Measurements from ENCODE around the gene TLK2.
A peak's percentile ranks its signal among the peaks of the same experiment; 100 is the strongest.

TLK2 gene

DNA sequence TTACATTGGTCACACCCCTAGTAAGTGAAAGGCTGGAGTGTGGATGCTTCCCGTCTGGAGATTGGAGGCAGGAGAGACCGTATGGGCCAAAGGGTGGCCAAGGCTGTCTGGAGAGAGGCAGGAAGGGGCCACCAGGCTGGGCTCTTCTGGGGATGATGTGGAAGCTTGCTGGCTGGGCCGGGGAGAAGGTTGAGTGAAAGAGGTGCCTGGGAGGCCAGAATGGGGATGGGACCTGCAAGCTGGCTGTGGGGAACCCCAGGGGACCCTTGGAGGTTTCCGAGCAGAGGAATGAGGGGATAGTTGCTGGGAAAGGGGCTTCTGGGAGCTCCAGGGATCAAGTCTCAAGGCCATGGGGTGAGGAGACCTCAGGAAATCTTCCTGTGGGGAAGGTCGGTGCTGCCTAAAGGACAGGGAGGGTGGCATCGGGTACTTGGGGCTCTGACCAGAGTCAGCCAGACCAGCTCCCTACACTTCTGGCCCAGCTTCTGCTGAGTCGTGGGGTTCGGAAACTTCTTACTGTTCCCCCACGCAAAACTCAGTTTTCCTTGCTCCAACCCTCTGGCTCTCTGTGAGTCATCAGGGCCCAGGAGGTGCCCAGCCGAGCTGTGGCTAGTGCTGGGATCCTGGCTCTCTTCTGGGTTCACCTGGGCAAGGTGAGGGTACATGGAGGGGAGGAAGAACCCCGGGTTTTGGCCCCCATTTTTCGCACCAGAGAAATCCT is 151.9 kb downstream of the TLK2 start:
- no peak for DNase-seq

DNA sequence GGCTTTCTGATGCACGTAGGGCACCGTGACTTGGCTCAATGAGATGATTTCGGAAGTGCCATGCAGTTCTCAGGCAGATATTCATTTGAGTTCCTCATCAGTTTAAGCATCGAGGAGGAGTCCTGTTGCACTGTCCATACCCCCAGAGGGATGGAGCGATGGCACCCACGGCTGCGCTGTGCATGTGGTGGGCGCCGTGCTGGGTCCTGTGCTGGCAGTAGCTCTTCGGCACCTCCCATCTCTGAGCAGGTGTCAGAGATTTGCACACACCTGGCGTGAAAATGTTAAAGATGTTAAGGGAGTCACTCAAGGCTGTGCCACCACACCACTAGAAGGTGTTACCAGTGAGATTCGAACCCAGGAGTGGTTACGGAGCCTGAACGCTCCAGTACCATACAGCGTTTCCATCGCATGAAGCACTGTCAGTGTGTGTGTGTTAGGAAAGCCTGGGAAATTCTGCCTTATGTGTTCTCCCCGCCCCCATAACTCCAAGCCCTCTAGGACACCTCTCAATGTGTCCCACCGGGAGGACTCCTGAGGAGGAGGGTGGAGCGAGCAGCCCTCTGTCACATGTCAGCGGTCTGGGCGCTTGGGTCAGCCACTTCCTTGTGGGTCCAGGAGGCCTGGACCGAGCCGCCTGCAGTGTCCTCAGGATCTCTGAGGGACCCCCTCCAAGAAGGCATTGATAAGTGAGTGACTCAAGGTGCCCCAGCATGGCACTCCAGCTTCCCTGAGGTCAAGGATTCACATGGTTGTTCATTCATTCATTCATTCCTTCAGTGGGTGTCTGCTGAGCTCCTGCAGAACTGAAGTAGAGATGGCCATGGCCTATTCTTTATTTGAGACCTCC is 152.7 kb downstream of the TLK2 start:
- DNase-seq, result no peak

- DNase-seq, result no peak
Observed at GRCh38 chr17:62631936-62632924, 153.6 kb downstream of the TLK2 start.

DNA sequence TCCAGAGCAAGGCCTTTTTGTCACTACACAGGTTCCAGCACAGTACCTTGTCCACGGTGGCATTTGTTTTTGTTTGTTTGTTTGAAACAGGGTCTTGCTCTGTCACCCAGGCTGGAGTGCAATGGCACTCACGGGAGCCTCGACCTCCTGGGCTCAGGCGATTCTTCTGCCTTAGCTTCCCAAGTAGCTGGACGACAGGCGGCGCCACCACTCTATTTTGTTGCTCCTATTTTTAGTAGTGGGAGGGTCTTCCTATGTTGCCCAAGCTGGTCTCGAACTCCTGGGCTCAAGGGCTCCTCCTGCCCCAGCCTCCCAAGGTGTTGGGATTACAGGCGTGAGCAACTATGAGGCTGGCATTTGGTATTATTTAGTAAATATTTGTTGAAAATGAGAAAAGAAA is 159.2 kb downstream of the TLK2 start:
- no peak for DNase-seq

GRCh38 chr17:62641153-62641552 is 162.5 kb downstream of the TLK2 start:
- DNase-seq, result no peak

GRCh38 chr17:62641951-62642350 is 163.3 kb downstream of the TLK2 start:
- no peak for DNase-seq

- no peak for DNase-seq
Observed at GRCh38 chr17:62643496-62643895, 164.9 kb downstream of the TLK2 start.

DNA sequence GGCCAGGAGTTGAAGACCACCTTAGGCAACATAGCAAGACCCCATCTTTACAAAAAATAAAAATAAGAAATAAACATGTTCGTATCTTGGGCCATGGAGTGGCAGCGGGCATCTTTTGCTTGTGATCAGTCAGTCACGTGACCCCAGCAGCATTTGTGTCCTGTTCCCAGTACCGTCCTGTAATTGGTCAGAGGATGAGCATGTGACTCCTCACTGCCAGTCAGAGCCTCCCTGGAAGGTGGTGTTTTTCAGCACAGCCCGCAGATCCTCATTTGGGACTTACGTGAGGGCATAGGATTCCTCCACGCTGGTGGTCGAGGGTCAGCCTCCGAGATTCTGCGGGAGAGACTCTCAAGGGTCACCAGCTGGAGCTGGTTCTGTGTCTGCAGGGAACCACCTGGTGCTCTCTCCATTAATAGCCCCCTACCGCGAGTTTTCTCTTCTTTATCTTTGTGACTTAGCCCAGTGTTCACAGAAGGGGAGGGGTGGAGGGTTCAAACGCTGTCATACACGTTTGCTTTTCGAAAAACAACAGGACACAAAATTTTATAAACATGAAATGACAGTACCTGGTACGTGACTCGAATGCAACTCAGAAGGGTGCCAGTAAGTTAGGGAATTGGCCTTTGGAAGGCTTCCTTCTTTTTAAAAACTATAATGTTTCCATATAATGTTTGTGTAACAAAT is 166.0 kb downstream of the TLK2 start:
- no peak for DNase-seq

DNA sequence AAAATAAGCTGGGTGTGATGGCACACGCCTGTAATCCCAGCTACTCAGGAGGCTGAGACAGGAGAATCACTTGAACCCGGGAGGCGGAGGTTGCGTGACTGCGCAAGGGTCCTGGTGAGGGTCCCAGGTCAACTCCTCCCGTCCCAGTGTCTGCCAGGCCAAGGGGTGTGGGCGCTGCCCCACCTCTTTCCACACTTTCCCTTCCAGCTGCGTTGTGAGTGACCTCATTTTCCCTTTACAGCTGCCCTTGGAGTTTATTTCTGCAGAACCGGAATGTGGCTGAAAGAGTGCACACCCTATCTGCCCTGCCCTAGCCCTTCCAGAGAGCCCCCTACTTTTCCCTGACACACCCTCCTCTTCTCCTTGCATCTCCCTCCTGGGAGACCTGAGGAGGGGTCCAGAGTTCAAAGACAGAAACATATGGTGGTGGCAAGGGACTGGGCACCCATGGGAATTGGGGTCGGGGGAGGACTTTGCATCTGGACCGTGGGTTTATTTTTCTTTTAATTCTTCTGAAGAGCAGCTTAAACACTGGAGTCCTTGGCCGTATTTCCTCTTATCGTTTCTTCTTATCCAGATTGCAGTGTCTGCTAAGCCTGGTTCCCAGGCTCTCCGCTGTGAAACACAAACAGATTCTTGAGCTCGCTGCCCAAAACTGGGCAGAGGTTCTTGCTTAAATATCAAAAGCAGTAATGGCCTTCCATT is 169.8 kb downstream of the TLK2 start:
- DNase-seq, result no peak

GRCh38 chr17:62648956-62649294 is 170.3 kb downstream of the TLK2 start:
- no peak for DNase-seq

GRCh38 chr17:62649570-62649969 is 170.9 kb downstream of the TLK2 start:
- DNase-seq, result no peak

DNA sequence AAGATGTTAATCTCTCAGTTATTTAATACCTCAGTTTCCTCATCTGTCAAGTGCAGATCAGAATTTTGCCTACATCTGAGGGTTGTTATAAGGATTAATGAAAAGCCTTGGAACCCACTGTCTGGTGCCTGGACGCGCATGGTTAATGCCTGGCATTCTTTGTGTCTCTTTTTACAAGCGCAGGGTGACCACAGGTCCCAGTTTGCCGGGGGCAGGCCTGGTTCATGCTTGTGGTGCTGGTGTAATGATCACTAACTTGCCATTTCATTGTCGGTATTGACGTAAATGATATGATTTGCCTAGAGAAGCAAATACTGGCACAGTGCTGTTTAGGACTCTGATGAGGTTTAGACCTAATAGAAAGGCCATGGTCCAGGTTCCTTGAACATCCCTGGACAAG is 172.0 kb downstream of the TLK2 start:
- no peak for DNase-seq

DNA sequence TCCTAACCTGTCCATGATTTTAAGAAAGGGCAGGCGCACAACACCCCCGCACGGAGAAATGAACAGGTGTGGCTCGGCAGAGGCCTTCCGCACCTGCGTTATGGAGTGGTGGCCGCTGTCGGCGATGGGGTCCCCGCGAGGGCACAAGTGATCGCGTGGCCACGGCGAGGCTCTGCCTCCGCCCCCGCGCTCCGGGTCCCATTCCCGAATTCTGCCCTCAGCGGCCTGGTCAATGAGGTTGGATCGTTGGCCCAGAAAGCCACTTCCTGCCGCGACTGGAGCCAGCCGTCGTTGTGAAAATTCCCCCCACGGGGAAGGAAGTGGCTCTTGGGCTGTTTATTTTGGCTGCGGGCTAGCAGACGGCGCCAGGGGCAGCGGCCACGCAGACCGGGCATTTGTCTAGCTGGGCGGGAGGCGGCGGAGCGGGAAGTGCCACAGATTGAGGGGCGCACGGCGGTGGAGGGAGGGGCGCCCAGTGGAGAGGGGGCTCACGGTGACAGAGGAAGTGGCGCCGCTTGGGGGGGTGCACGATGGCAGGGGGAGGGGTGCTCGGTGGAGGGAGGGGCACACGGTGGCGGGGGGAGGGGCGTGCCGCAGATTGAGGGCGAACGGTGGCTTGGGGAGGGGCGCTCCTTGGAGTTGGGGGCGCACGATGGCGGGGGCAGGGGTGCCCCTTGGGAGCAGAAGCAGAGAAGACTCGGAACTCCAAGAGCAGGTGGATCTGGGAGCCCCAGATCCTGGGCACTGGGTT is 173.8 kb downstream of the TLK2 start:
- no peak for DNase-seq

DNA sequence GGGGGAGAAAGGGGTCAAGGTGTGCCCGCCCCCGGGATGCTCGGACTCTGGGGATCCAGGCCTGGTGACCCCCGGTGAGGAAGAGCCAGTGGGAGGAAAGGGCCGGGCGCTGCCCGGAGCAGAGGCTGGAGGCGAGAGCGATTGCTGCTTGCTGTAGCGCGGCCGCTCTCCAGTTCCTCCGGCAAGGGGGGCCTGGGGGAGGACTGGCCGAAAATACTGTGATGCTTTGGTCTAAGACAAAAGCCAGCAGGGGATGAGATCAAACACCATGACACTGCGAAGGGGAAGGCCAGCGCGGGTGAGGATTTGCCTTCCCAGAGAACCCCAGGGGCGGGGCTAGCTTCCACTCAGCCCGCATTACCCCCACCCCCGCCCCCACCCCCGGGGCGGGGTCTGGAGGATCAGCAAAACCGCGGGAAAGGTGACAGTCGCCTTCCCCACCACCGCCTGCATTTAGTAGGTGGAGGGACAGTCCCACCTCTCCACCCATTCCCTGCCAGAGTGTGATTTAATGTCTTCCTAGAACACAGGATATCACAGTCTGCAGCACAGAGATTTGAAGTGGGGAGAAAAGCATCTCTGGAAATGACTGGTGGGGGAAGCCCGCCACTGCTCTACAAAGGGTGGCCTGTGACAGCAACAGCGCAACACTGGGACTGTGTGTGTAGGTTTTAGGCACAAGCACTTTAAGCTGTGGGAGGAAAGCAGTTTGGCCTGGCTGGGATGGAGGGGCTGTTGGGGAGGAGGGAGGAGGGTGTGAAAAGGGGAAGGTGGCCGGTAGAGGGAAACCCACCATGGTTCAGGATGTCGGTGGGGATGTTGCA is 174.6 kb downstream of the TLK2 start:
- DNase-seq, result peak; percentile 87 to 90

GRCh38 chr17:62653826-62654761 is 175.5 kb downstream of the TLK2 start:
- DNase-seq, result no peak

DNA sequence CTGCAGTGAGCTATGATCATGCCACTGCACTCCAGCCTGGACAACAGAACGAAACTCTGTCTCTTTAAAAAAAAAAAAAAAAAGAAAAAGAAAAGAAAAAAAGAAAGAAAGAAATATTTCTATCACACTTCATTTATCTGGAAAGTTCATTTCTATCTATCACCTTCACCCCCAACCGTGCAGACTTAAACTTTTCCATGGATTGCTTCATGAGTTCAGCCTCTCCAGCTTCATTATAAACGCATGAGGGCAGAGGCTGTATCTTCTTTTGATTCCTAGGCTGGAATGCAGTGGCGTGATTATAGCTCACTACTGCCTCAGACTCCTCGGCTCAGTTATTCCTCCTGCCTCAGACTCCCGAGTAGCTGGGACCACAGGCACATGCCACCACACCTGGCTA is 177.0 kb downstream of the TLK2 start:
- DNase-seq, result no peak

DNA sequence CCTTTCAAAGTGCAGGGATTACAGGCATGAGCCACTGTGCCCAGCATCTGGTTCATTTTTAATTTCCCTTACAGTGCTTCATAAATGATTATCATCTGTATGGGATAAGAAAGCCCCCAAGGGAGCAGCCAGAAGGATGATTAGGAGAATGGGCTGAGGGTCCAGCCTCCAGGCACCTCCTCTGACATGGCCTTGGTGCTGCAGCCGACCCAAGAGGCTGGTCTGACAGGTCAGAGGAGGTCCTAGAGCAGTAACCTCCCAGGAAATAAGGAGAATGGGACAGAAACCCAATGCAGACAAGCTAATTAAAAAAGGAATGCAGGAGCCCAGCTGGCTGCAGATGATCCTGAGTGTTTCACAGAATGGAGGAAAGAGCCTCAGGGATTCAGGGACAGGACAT is 177.8 kb downstream of the TLK2 start:
- no peak for DNase-seq

- DNase-seq, result no peak
Observed at GRCh38 chr17:62657145-62657665, 178.6 kb downstream of the TLK2 start.

DNA sequence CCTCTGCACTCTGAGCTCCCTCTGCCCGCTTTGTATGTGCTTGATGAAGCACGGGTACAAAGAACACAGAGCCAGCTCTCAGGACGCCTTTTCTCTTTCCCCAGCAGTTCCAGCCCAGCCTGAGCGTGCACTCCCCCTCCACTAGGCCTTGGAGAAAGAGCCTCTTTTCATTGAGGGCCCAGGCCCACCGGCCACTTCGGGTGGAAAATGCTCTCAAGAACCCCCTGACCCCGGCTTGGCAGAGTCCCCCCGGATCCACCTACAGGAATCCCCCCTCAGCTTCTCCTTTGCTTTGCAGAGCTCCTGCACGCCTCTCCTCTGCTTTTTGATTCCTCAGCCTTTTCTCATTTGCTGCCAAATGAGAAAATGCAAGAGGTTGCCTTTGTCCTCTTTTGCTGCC is 179.1 kb downstream of the TLK2 start:
- no peak for DNase-seq

Measured in stimulated activated CD4-positive, alpha-beta T cell treated with anti-CD3 and anti-CD28 coated beads, Interleukin-4, amount 100 ng/mL, for 4 hours (primary cell).